Esophagus squamous epithelium (tissue), 4 donors: ENCODE measurements around the gene KCNH1.

ENCODE experiments used
- POLR2A ChIP-seq, 4 donors: fragments of 450-650 bp; IDR thresholded peaks; one replicate each; pipeline ENCODE4 v1.6.1; 2017; ENCODE audit warnings: antibody characterized with exemption in 4 of 4, mild to moderate bottlenecking in 4 of 4, moderate library complexity in 3 of 4
- TF ChIP-seq, protein P1 (sequence below), 6 experiments: fragments of 450-650 bp in 4 of 6; fragments of 200-600 bp in 2 of 6; sonication (generic) in 2 of 6; IDR thresholded peaks; one replicate each; pipeline ENCODE4 v1.5.1; 2016 to 2019; ENCODE audit warnings: antibody characterized with exemption in 6 of 6, mild to moderate bottlenecking in 4 of 6, moderate library complexity in 4 of 6

DNA sequence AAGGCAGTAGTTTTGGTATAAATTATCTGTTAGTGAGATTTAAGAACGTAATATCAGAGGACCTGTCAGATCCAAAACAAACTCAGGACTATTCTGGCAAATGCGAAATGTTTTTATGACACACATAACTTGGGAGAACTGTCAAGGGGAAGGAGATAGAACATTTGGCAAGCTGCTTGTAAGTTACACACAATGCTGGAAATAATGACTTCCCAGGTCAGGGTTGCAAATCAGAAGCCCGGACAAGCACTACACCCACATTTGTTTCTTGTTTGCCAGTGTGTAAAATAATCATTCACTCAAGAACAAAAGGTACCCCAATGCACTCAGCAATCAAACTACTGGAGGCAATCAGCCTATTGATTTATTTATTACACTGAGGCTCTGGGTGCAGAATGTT is 354.7 kb downstream of the KCNH1 start:
- TF ChIP-seq, protein P1, sequence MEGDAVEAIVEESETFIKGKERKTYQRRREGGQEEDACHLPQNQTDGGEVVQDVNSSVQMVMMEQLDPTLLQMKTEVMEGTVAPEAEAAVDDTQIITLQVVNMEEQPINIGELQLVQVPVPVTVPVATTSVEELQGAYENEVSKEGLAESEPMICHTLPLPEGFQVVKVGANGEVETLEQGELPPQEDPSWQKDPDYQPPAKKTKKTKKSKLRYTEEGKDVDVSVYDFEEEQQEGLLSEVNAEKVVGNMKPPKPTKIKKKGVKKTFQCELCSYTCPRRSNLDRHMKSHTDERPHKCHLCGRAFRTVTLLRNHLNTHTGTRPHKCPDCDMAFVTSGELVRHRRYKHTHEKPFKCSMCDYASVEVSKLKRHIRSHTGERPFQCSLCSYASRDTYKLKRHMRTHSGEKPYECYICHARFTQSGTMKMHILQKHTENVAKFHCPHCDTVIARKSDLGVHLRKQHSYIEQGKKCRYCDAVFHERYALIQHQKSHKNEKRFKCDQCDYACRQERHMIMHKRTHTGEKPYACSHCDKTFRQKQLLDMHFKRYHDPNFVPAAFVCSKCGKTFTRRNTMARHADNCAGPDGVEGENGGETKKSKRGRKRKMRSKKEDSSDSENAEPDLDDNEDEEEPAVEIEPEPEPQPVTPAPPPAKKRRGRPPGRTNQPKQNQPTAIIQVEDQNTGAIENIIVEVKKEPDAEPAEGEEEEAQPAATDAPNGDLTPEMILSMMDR (IDR thresholded peaks at IDR 0.05), result no peak
- TF ChIP-seq POLR2A (IDR thresholded peaks at IDR 0.05), result no peak
